GM12878 (cell line): ENCODE data around the gene ITGB3BP.

ENCODE experiments used
- ESRRA ChIP-seq: IDR thresholded peaks from 2 replicates; pipeline ENCODE4 v1.6.1; 2012; ENCODE audit warnings: mild to moderate bottlenecking, low read length, improper control_type of control experiment
- EZH2 ChIP-seq: IDR thresholded peaks from 2 replicates; pipeline ENCODE4 v1.6.1; 2012; ENCODE audit warnings: low read depth, mild to moderate bottlenecking, control low read depth, inconsistent platforms, low read length, borderline replicate concordance; ENCODE audit not compliant: control insufficient read depth
- MEF2A ChIP-seq: IDR thresholded peaks from 2 replicates; pipeline ENCODE4 v1.6.1; 2011; ENCODE audit warnings: low read depth, mild to moderate bottlenecking, low read length, moderate library complexity; ENCODE audit not compliant: insufficient read depth
- POLR2A ChIP-seq: IDR thresholded peaks from 2 replicates; pipeline ENCODE4 v1.6.1; 2011; ENCODE audit warnings: low read depth, mild to moderate bottlenecking, low read length
- RELA ChIP-seq: fragments of 450-650 bp; IDR thresholded peaks from 2 replicates; pipeline ENCODE4 v1.8.0; 2014; ENCODE audit warnings: borderline replicate concordance; ENCODE audit not compliant: partially characterized antibody
- SREBF2 ChIP-seq: IDR thresholded peaks from 2 replicates; pipeline ENCODE4 v1.6.1; 2012; ENCODE audit warnings: mild to moderate bottlenecking, low read length
- TF ChIP-seq, protein P1 (sequence below): IDR thresholded peaks from 2 replicates; pipeline ENCODE4 v1.6.1; 2012; ENCODE audit warnings: low read length, inconsistent platforms
- TF ChIP-seq, protein P2 (sequence below): IDR thresholded peaks from 2 replicates; pipeline ENCODE4 v1.6.1; 2012; ENCODE audit warnings: low read depth, low read length, improper control_type of control experiment
- TF ChIP-seq, protein P3 (sequence below), 3 experiments: IDR thresholded peaks in 2 of 3; conservative IDR thresholded peaks in 1 of 3; 2 replicates each; pipeline ENCODE4 v1.5.1; 2011; ENCODE audit warnings: low read depth in 3 of 3, low read length in 3 of 3, mild to moderate bottlenecking in 3 of 3, control low read depth in 2 of 3, moderate library complexity in 2 of 3, inconsistent platforms in 1 of 3, mixed read lengths in 1 of 3; ENCODE audit not compliant: control insufficient read depth in 2 of 3, insufficient read depth in 1 of 3; ENCODE audit errors: extremely low read depth in 1 of 3
- TF ChIP-seq, protein P4 (sequence below): fragments of 450-650 bp; IDR thresholded peaks from 2 replicates; pipeline ENCODE4 v1.6.1; 2017; ENCODE audit warnings: borderline replicate concordance
- TF ChIP-seq, protein P5 (sequence below): IDR thresholded peaks from 2 replicates; pipeline ENCODE4 v1.6.1; 2012; ENCODE audit warnings: mild to moderate bottlenecking, low read depth, low read length
- TF ChIP-seq, protein P6 (sequence below): IDR thresholded peaks from 2 replicates; pipeline ENCODE4 v1.6.1; 2011; ENCODE audit warnings: borderline replicate concordance, low read depth, mild to moderate bottlenecking, moderate library complexity, mixed read lengths, low read length; ENCODE audit not compliant: insufficient read depth; ENCODE audit errors: extremely low read length

DNA sequence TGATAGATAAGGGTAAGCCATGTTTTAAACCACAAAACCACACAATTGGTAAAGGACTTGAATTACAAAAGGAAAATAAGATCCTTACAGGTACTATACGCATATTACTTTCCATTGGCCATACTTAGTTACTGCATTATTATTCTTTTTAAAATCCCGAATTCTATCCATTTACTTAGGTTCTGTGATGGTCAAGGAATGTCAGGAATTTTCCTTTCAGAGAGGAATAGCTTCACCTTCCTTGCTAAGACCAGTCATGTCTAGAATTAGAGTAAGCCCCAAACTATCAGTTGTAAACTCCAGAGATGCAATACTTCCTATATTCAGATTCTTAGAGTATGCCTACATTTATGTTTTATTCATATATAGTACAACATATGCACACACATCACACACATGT is 14.0 kb upstream of the ITGB3BP start:
- TF ChIP-seq, protein P1, sequence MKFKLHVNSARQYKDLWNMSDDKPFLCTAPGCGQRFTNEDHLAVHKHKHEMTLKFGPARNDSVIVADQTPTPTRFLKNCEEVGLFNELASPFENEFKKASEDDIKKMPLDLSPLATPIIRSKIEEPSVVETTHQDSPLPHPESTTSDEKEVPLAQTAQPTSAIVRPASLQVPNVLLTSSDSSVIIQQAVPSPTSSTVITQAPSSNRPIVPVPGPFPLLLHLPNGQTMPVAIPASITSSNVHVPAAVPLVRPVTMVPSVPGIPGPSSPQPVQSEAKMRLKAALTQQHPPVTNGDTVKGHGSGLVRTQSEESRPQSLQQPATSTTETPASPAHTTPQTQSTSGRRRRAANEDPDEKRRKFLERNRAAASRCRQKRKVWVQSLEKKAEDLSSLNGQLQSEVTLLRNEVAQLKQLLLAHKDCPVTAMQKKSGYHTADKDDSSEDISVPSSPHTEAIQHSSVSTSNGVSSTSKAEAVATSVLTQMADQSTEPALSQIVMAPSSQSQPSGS = no peak
- TF ChIP-seq, protein P2, sequence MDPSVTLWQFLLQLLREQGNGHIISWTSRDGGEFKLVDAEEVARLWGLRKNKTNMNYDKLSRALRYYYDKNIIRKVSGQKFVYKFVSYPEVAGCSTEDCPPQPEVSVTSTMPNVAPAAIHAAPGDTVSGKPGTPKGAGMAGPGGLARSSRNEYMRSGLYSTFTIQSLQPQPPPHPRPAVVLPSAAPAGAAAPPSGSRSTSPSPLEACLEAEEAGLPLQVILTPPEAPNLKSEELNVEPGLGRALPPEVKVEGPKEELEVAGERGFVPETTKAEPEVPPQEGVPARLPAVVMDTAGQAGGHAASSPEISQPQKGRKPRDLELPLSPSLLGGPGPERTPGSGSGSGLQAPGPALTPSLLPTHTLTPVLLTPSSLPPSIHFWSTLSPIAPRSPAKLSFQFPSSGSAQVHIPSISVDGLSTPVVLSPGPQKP = no peak
- TF ChIP-seq EZH2 (no peak), RELA (no peak), SREBF2 (no peak), POLR2A (no peak), ESRRA (no peak), MEF2A (no peak)
- TF ChIP-seq, protein P3, sequence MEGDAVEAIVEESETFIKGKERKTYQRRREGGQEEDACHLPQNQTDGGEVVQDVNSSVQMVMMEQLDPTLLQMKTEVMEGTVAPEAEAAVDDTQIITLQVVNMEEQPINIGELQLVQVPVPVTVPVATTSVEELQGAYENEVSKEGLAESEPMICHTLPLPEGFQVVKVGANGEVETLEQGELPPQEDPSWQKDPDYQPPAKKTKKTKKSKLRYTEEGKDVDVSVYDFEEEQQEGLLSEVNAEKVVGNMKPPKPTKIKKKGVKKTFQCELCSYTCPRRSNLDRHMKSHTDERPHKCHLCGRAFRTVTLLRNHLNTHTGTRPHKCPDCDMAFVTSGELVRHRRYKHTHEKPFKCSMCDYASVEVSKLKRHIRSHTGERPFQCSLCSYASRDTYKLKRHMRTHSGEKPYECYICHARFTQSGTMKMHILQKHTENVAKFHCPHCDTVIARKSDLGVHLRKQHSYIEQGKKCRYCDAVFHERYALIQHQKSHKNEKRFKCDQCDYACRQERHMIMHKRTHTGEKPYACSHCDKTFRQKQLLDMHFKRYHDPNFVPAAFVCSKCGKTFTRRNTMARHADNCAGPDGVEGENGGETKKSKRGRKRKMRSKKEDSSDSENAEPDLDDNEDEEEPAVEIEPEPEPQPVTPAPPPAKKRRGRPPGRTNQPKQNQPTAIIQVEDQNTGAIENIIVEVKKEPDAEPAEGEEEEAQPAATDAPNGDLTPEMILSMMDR (IDR thresholded peaks at IDR 0.05 in 2 of 3, conservative IDR thresholded peaks at IDR 0.05 in 1 of 3; ENCODE audit: control insufficient read depth in 2 of 3, extremely low read depth in 1 of 3, insufficient read depth in 1 of 3, low read depth in 3 of 3, low read length in 3 of 3) = no peak
- TF ChIP-seq, protein P4, sequence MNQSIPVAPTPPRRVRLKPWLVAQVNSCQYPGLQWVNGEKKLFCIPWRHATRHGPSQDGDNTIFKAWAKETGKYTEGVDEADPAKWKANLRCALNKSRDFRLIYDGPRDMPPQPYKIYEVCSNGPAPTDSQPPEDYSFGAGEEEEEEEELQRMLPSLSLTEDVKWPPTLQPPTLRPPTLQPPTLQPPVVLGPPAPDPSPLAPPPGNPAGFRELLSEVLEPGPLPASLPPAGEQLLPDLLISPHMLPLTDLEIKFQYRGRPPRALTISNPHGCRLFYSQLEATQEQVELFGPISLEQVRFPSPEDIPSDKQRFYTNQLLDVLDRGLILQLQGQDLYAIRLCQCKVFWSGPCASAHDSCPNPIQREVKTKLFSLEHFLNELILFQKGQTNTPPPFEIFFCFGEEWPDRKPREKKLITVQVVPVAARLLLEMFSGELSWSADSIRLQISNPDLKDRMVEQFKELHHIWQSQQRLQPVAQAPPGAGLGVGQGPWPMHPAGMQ = no peak
- TF ChIP-seq, protein P5, sequence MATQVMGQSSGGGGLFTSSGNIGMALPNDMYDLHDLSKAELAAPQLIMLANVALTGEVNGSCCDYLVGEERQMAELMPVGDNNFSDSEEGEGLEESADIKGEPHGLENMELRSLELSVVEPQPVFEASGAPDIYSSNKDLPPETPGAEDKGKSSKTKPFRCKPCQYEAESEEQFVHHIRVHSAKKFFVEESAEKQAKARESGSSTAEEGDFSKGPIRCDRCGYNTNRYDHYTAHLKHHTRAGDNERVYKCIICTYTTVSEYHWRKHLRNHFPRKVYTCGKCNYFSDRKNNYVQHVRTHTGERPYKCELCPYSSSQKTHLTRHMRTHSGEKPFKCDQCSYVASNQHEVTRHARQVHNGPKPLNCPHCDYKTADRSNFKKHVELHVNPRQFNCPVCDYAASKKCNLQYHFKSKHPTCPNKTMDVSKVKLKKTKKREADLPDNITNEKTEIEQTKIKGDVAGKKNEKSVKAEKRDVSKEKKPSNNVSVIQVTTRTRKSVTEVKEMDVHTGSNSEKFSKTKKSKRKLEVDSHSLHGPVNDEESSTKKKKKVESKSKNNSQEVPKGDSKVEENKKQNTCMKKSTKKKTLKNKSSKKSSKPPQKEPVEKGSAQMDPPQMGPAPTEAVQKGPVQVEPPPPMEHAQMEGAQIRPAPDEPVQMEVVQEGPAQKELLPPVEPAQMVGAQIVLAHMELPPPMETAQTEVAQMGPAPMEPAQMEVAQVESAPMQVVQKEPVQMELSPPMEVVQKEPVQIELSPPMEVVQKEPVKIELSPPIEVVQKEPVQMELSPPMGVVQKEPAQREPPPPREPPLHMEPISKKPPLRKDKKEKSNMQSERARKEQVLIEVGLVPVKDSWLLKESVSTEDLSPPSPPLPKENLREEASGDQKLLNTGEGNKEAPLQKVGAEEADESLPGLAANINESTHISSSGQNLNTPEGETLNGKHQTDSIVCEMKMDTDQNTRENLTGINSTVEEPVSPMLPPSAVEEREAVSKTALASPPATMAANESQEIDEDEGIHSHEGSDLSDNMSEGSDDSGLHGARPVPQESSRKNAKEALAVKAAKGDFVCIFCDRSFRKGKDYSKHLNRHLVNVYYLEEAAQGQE = no peak
- TF ChIP-seq, protein P6, sequence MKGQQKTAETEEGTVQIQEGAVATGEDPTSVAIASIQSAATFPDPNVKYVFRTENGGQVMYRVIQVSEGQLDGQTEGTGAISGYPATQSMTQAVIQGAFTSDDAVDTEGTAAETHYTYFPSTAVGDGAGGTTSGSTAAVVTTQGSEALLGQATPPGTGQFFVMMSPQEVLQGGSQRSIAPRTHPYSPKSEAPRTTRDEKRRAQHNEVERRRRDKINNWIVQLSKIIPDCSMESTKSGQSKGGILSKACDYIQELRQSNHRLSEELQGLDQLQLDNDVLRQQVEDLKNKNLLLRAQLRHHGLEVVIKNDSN = no peak
